HPDE6-E6E7 (cell line): Measurements from ENCODE around the gene SNORC.
"Not testable (repeated sequence)": the region's sequence is repeated elsewhere in the genome, so short reads cannot be mapped to it uniquely, and the experiment has no call there.

Source experiments
- DNase-seq: peaks from one replicate; pipeline ENCODE4 v3.0.0; 2011; ENCODE audit warnings: missing footprints; ENCODE audit errors: extremely low spot score

The SNORC gene

GRCh38 chr2:232896720-232897597 is 26.9 kb downstream of the SNORC start:
- no peak for DNase-seq

- no peak for DNase-seq
Observed at GRCh38 chr2:232897598-232898408, 27.7 kb downstream of the SNORC start.

DNA sequence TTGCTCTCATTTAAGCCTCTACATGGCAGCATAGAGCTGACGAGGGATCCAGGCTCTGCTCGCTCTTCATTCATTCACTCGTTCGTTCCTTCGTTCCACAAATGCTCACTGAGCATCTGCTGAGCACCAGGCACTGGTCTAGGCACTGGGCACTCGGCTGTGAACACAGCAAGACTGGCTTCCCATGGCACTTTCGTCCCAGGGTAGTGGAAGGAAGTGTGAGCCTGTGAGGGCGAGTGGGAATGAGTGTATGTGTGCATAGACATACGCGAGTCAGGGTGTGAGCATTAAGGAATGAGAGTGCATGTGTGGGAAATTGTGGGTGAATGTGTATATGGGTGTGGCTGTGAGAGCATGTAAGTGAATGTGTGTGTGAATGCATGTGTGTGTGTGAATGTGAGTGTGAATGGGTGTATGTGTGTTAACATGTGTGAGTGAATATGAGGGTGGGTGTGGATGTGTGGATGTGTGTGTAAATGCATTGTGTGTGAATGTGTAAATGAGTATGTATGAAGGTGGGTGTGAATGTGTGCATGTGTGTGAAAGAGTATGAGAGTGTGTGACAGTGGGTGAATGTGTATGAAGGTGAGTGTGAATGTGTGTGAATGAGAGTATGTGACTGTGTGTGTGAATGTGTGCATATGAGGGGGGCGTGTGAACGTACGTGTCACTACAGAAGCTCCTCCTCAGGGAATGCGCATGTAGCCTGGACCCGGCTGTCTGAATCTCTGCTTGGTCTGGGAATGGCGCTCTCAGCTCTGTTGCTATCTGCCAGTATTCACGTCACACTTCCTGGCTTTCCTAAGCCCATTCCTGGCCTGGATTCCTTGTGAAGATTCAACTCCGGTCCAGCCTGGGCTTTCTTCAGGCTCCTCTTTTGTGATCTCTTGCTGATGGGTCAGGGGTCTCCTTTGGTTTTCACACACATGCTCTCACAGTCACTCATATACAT is 28.8 kb downstream of the SNORC start:
- no peak for DNase-seq

GRCh38 chr2:232900811-232901735 is 31.0 kb downstream of the SNORC start:
- no peak for DNase-seq

DNA sequence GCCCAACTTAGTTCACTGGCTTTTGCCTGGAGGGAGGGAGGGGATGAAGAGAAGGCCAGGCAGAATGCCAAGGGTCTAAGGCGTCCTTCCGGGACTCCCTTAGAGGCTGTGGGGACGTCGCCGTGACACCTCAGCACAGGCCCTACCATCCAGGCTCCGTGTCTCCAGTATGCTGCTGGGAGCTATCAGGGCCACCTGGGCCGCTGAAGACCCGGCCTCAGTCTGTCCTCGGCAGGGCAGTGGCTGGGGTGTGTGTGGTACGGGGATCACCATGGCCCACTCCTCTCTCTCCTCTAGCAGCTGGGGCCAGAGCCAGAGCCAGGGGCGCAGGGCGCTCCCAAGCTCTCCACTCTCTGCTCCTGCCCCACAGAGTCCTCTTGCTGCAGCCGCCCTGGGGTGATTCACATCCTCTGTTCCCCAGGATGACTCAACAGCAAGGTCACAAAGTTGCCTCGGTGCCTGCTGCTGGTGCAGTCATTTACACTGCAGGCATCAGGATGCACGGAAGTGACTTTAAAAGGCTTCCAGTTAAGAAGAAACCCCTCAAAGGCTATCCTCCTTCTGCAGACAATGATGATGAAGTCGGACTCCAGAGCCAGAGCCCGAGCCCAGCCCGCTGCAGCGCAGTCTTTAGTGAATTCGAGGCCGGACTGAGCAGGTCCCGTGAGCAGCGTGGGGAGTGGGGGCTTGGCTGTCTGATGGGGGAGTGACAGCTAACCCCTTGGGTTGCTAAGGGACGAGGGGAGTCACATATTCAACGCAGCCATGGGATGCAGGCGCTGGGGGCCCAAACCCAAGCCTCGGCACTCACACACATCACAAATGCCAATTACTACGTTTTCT is 31.9 kb downstream of the SNORC start:
- DNase-seq, result peak; percentile 97

DNA sequence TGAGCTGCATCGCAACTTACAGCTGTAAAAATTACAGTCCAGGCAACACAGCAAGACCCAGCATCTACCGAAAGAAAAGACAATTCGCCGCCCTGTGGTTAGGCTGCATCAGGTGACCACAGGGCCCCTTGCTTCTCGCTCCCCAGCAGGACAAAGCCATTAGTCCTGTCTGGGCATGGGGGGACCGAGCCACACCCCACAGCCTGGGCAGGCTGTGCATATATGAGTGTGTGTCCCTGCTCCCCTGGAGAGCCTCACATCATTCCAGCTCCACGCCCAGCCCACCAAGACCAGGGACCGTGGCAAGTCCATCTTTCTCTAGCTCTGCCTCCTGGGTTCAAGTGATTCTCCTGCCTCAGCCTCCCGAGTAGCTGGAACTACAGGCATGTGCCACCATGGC is 33.9 kb downstream of the SNORC start:
- no peak for DNase-seq

GRCh38 chr2:232906867-232907717 is 37.0 kb downstream of the SNORC start:
- DNase-seq, result not testable (repeated sequence)

GRCh38 chr2:232907718-232908085 is 37.6 kb downstream of the SNORC start:
- DNase-seq, result not testable (repeated sequence)

- DNase-seq, result no peak
Observed at GRCh38 chr2:232908695-232909094, 38.6 kb downstream of the SNORC start.

DNA sequence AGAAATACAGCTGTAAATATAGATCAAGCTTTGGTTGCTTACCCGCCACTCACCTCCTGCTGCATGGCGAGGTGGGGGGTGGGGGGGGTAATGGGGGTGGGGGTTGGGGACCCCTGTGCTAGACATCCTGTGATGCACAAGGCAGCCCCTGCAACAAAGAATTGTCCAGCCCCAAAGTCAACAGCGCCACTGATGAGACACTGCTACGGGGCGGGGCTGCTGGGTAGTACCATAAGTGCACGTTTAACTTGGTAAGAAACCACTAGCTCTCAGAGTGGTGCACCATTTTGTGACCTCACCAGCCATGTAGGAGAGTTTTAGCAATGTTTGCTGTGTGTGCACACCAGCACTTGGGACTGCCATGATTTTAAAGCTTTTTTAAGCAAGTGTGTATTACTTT is 40.3 kb downstream of the SNORC start:
- no peak for DNase-seq

DNA sequence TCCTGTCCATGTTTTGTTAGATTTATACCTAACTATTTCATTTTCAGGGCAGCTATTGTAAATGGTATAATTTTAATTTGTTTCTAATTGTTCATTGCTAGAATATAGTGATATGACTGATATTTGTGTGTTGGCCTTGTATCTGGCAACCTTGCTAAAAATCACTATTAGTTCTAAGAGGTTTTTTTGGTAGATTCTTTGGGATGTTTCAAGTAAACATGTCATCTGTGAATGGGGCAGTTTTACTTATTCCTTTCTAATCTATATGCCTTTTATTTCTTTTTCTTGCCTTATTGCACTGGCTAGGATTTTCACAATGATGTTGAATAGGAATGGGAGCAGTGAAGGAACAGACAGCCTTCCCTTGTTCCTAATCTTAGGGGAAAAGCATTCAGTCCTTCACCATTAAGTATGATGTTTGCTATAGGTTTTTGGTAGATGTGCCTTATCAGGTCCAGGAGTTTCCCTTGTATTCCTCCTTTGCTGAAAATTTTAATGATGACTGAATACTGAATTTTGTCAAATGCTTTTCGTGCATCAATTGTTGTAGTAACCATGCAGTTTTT is 41.7 kb downstream of the SNORC start:
- no peak for DNase-seq

DNA sequence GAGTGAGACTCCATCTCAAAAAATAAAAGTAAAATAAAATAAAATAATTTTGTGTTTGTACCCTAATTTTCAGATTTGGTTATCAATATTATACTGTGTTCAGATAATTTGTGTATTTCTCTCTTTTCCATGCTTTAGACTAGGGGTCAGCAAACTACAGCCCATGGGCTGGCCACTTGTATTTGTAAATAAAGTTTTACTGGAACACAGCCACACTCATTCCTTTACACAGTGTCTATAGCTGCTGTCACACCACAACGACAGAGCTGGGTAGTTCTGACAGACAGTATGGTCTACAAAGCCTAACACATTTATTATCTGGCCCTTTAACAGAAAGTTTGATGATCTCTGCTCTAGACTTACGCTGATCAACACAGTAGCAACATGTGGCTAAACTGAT is 43.8 kb downstream of the SNORC start:
- DNase-seq, result no peak

DNA sequence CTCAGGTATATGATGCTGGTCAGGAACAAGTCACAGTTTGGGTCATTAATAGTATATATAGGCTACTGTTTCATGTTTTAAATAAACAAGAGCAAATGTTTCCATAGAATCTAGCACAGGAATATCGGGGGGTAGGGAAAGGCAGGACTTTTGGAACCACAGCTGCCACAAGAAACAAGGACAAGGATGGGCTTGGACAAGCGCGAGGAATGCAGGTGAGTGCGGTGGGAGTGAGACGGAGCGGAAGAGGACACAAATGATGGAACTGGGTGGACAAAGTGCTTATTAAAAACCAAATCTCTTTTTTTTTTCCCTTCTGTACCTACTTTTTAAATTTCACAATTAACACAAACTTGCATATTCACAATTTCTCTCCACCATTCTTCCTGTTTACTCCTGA is 49.1 kb downstream of the SNORC start:
- DNase-seq, result no peak

- DNase-seq, result no peak
Observed at GRCh38 chr2:232920055-232920454, 50.0 kb downstream of the SNORC start.

DNA sequence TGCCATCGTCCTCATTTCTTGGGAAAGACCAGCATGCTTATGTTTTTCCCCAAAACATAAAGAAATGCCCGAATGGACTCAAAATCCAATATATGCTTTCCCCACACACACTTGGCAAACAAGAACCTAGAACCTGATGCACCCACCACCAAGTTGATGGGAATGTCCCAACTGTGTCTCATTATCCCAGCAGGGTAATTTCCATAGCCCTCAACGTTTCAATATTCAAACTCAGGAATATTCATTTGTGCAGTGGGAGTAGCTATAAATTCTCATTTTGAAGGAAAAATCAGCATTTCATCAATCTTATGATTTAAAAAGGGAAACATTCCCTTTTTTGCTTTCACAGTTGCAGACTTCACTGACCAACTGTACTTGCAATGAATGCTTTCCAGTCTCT is 50.7 kb downstream of the SNORC start:
- DNase-seq, result no peak

DNA sequence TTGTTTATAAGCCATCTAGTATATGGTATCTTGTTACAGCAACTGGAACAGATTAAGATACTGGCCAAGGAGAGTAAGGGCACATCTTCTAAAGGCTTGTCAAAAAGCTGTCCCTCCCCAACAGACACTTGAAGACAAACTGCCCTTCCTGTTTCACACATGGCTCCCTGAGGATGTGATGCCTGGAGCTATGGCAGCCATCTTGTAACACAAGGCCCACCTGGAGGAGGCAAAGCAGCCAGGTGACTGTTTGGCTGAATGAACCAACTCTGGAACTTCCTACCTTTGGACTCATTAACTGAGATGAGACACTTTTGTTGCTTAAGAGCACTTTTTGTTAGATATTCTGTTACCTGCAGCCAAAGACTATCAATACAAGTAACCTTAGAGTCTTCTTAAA is 54.4 kb downstream of the SNORC start:
- no peak for DNase-seq

GRCh38 chr2:232925153-232925820 is 55.2 kb downstream of the SNORC start:
- DNase-seq, result no peak

- DNase-seq, result no peak
Observed at GRCh38 chr2:232925821-232926156, 55.7 kb downstream of the SNORC start.
